Measurements from ENCODE around the gene GRM4.
"Not testable (repeated sequence)": the region's sequence is repeated elsewhere in the genome, so short reads cannot be mapped to it uniquely, and the experiment has no call there.

Gene GRM4

DNA sequence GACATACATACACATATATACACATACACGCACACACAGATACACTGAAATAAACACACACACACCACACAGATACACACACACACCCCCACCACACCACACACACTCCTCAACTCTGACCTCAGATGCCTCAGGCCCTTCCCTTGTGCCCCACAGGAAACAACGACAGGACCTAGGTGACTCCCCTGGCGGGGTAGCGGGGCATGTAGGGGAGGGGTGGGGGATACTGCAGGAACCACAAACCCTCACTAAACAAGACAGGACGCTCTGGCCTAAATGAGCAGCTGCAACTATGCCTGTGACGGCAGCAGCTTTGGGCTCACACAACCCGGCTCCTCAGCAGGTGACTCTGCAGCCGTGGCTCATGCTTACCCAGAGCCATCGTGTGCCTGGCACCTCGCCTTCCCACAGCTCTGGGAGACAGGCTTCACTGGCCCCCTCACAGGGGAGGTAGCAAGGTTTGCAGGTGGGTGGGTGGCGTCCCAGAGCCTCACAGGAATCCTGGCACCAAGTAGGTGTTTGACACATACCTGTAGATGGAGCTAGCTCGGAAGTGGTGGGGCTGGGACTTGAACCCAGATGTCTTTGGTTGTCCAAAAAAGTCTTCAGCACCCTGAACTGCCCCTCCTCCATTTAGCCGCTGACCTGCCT is 100.8 kb downstream of the GRM4 start:
- Histone ChIP-seq H3K36me3 (ENCODE audit: control insufficient read depth in 1 of 2, insufficient read depth in 2 of 2, low read depth in 1 of 2, low read length in 2 of 2) (no peaks in the 10 kb centered on the region), H3K4me1 (ENCODE audit: control insufficient read depth, insufficient read depth, low read depth, low read length) (peaks cover 2% of the 10 kb centered on the region), H2BK15ac (ENCODE audit: low read depth, poor library complexity, severe bottlenecking) (no peak overlapping the region), H3K18ac (ENCODE audit: low read depth in 1 of 2, low read length in 2 of 2) (no peak overlapping the region), H3K27ac (ENCODE audit: low read length, poor library complexity, severe bottlenecking) (no peak overlapping the region), H3K9ac (ENCODE audit: low read length) (no peak overlapping the region), H2AFZ (ENCODE audit: low read depth, low read length) (no peak overlapping the region), H4K91ac (ENCODE audit: low read length) (no peak overlapping the region), H3K14ac (ENCODE audit: low read length in 2 of 2) (no peak overlapping the region), H3K4me3 (ENCODE audit: insufficient read depth in 1 of 2, low read depth in 1 of 2, low read length in 2 of 2) (no peak overlapping the region), H3K23ac (ENCODE audit: low read length in 2 of 2) (no peak overlapping the region), H2AK5ac (ENCODE audit: low read length, severe bottlenecking) (no peak overlapping the region), H3K27me3 (ENCODE audit: control insufficient read depth in 1 of 2, insufficient read depth in 1 of 2, low read length in 2 of 2) (peaks cover 37 to 79% of the 10 kb centered on the region in 2 experiments), H2BK120ac (ENCODE audit: low read depth, low read length) (no peak overlapping the region), H2BK12ac (ENCODE audit: low read length in 2 of 2) (no peak overlapping the region), H3K4ac (ENCODE audit: low read depth in 1 of 2, low read length in 2 of 2) (no peak overlapping the region), H3K79me1 (replicated peaks; ENCODE audit: low read length, poor library complexity, severe bottlenecking) (no peaks in the 10 kb centered on the region), H4K8ac (ENCODE audit: low read length) (no peak overlapping the region), H3K9me3 (ENCODE audit: control insufficient read depth, low read length) (no peaks in the 10 kb centered on the region), H2BK5ac (ENCODE audit: low read depth, low read length, poor library complexity, severe bottlenecking) (no peak overlapping the region), H3K4me2 (ENCODE audit: low read length, poor library complexity, severe bottlenecking) (no peak overlapping the region)
- no peak for DNase-seq
- 85% methylated on average over 12 of the region's 13 CpGs for WGBS

GRCh38 chr6:34043359-34043758 is 102.5 kb downstream of the GRM4 start:
- no peak overlapping the region for H2BK12ac ChIP-seq (ENCODE audit: low read length in 2 of 2)
- H2AFZ ChIP-seq (ENCODE audit: low read depth, low read length): no peak overlapping the region
- H2BK120ac ChIP-seq (ENCODE audit: low read depth, low read length): no peak overlapping the region
- H3K79me1 ChIP-seq (replicated peaks; ENCODE audit: low read length, poor library complexity, severe bottlenecking): no peaks in the 10 kb centered on the region
- no peak overlapping the region for H3K27ac ChIP-seq (ENCODE audit: low read length, poor library complexity, severe bottlenecking)
- no peaks in the 10 kb centered on the region for H3K9me3 ChIP-seq (ENCODE audit: control insufficient read depth, low read length)
- H3K36me3 ChIP-seq (ENCODE audit: control insufficient read depth in 1 of 2, insufficient read depth in 2 of 2, low read depth in 1 of 2, low read length in 2 of 2): no peaks in the 10 kb centered on the region
- H3K4me2 ChIP-seq (ENCODE audit: low read length, poor library complexity, severe bottlenecking): no peak overlapping the region
- no peak for DNase-seq
- no peak overlapping the region for H3K4ac ChIP-seq (ENCODE audit: low read depth in 1 of 2, low read length in 2 of 2)
- H3K4me3 ChIP-seq (ENCODE audit: insufficient read depth in 1 of 2, low read depth in 1 of 2, low read length in 2 of 2): no peak overlapping the region
- WGBS: 92% methylated on average over 8 of the region's 8 CpGs
- peaks cover 2% of the 10 kb centered on the region for H3K4me1 ChIP-seq (ENCODE audit: control insufficient read depth, insufficient read depth, low read depth, low read length)
- H3K23ac ChIP-seq (ENCODE audit: low read length in 2 of 2): no peak overlapping the region
- H4K91ac ChIP-seq (ENCODE audit: low read length): no peak overlapping the region
- H4K8ac ChIP-seq (ENCODE audit: low read length): no peak overlapping the region
- H2AK5ac ChIP-seq (ENCODE audit: low read length, severe bottlenecking): no peak overlapping the region
- no peak overlapping the region for H3K18ac ChIP-seq (ENCODE audit: low read depth in 1 of 2, low read length in 2 of 2)
- H2BK5ac ChIP-seq (ENCODE audit: low read depth, low read length, poor library complexity, severe bottlenecking): no peak overlapping the region
- H2BK15ac ChIP-seq (ENCODE audit: low read depth, poor library complexity, severe bottlenecking): no peak overlapping the region
- no peak overlapping the region for H3K14ac ChIP-seq (ENCODE audit: low read length in 2 of 2)
- peaks cover 30 to 76% of the 10 kb centered on the region in 2 experiments for H3K27me3 ChIP-seq (ENCODE audit: control insufficient read depth in 1 of 2, insufficient read depth in 1 of 2, low read length in 2 of 2)
- no peak overlapping the region for H3K9ac ChIP-seq (ENCODE audit: low read length)

GRCh38 chr6:34041998-34042397 is 103.9 kb downstream of the GRM4 start:
- not testable (repeated sequence) for H3K79me1 ChIP-seq (replicated peaks; ENCODE audit: low read length, poor library complexity, severe bottlenecking); H3K9ac ChIP-seq (ENCODE audit: low read length); H3K4ac ChIP-seq (ENCODE audit: low read depth in 1 of 2, low read length in 2 of 2); H2AK5ac ChIP-seq (ENCODE audit: low read length, severe bottlenecking); H3K9me3 ChIP-seq (ENCODE audit: control insufficient read depth, low read length); H3K36me3 ChIP-seq (ENCODE audit: control insufficient read depth in 1 of 2, insufficient read depth in 2 of 2, low read depth in 1 of 2, low read length in 2 of 2); H3K4me3 ChIP-seq (ENCODE audit: insufficient read depth in 1 of 2, low read depth in 1 of 2, low read length in 2 of 2); H3K23ac ChIP-seq (ENCODE audit: low read length in 2 of 2); H2BK120ac ChIP-seq (ENCODE audit: low read depth, low read length); H2BK15ac ChIP-seq (ENCODE audit: low read depth, poor library complexity, severe bottlenecking); H4K91ac ChIP-seq (ENCODE audit: low read length); H3K14ac ChIP-seq (ENCODE audit: low read length in 2 of 2); H2AFZ ChIP-seq (ENCODE audit: low read depth, low read length); H2BK12ac ChIP-seq (ENCODE audit: low read length in 2 of 2); H4K8ac ChIP-seq (ENCODE audit: low read length); H3K4me2 ChIP-seq (ENCODE audit: low read length, poor library complexity, severe bottlenecking); H3K18ac ChIP-seq (ENCODE audit: low read depth in 1 of 2, low read length in 2 of 2); H3K4me1 ChIP-seq (ENCODE audit: control insufficient read depth, insufficient read depth, low read depth, low read length); DNase-seq; H2BK5ac ChIP-seq (ENCODE audit: low read depth, low read length, poor library complexity, severe bottlenecking); H3K27ac ChIP-seq (ENCODE audit: low read length, poor library complexity, severe bottlenecking)
- peaks cover 29 to 77% of the 10 kb centered on the region in 2 experiments for H3K27me3 ChIP-seq (ENCODE audit: control insufficient read depth in 1 of 2, insufficient read depth in 1 of 2, low read length in 2 of 2)
- WGBS: 96% methylated on average over 5 of the region's 5 CpGs

- Histone ChIP-seq H2BK12ac (ENCODE audit: low read length in 2 of 2) (no peak overlapping the region), H3K4me3 (ENCODE audit: insufficient read depth in 1 of 2, low read depth in 1 of 2, low read length in 2 of 2) (no peak overlapping the region), H3K4me1 (ENCODE audit: control insufficient read depth, insufficient read depth, low read depth, low read length) (peaks cover 2% of the 10 kb centered on the region), H3K36me3 (ENCODE audit: control insufficient read depth in 1 of 2, insufficient read depth in 2 of 2, low read depth in 1 of 2, low read length in 2 of 2) (no peaks in the 10 kb centered on the region), H3K27me3 (ENCODE audit: control insufficient read depth in 1 of 2, insufficient read depth in 1 of 2, low read length in 2 of 2) (peaks cover 26 to 77% of the 10 kb centered on the region in 2 experiments), H4K8ac (ENCODE audit: low read length) (no peak overlapping the region), H3K14ac (ENCODE audit: low read length in 2 of 2) (no peak overlapping the region), H2AFZ (ENCODE audit: low read depth, low read length) (no peak overlapping the region), H4K91ac (ENCODE audit: low read length) (no peak overlapping the region), H2AK5ac (ENCODE audit: low read length, severe bottlenecking) (no peak overlapping the region), H3K23ac (ENCODE audit: low read length in 2 of 2) (no peak overlapping the region), H3K79me1 (replicated peaks; ENCODE audit: low read length, poor library complexity, severe bottlenecking) (no peaks in the 10 kb centered on the region), H3K18ac (ENCODE audit: low read depth in 1 of 2, low read length in 2 of 2) (no peak overlapping the region), H3K4ac (ENCODE audit: low read depth in 1 of 2, low read length in 2 of 2) (no peak overlapping the region), H3K27ac (ENCODE audit: low read length, poor library complexity, severe bottlenecking) (no peak overlapping the region), H3K4me2 (ENCODE audit: low read length, poor library complexity, severe bottlenecking) (no peak overlapping the region), H2BK15ac (ENCODE audit: low read depth, poor library complexity, severe bottlenecking) (no peak overlapping the region), H3K9me3 (ENCODE audit: control insufficient read depth, low read length) (no peaks in the 10 kb centered on the region), H3K9ac (ENCODE audit: low read length) (no peak overlapping the region), H2BK5ac (ENCODE audit: low read depth, low read length, poor library complexity, severe bottlenecking) (no peak overlapping the region), H2BK120ac (ENCODE audit: low read depth, low read length) (no peak overlapping the region)
- 78% methylated on average over 6 of the region's 6 CpGs for WGBS
- DNase-seq: no peak
Measured at GRCh38 chr6:34041385-34041784, 104.5 kb downstream of the GRM4 start.

Measured in mesenchymal stem cell (in vitro differentiated cells and primary cell).